RWPE2 (cell line): Measurements from ENCODE around the gene EIF1.
"Not testable (repeated sequence)": the region's sequence is repeated elsewhere in the genome, so short reads cannot be mapped to it uniquely, and the experiment has no call there.

Experiments
- ATAC-seq: fragments of 200-7000 bp; cut with Tn5 transposase; 3 replicates; pipeline ENCODE4 v1.9.1; 2021; ENCODE audit warnings: low read depth
- DNase-seq: peaks from one replicate; pipeline ENCODE4 v3.0.0-alpha.2; 2020; ENCODE audit warnings: low spot score
- H3K27ac ChIP-seq: fragments of 450-650 bp; 2 replicates; pipeline ENCODE4 v1.5.1; 2017; ENCODE audit warnings: mild to moderate bottlenecking; ENCODE audit not compliant: poor library complexity, severe bottlenecking
- H3K27me3 ChIP-seq: fragments of 250-450 bp; sonication (Bioruptor Pico); 2 replicates; pipeline ENCODE4 v1.5.1; 2021; ENCODE audit warnings: mild to moderate bottlenecking, moderate library complexity; ENCODE audit not compliant: insufficient read depth, poor library complexity, severe bottlenecking
- H3K36me3 ChIP-seq: fragments of 250-450 bp; sonication (Bioruptor Pico); 2 replicates; pipeline ENCODE4 v1.5.1; 2020; ENCODE audit warnings: low read depth, mild to moderate bottlenecking, moderate library complexity
- H3K4me1 ChIP-seq: fragments of 250-450 bp; sonication (Bioruptor Pico); 2 replicates; pipeline ENCODE4 v1.5.1; 2021; ENCODE audit warnings: mild to moderate bottlenecking, moderate library complexity; ENCODE audit not compliant: insufficient read depth, poor library complexity, severe bottlenecking
- H3K4me3 ChIP-seq: fragments of 250-450 bp; sonication (Bioruptor Pico); 2 replicates; pipeline ENCODE4 v1.5.1; 2021; ENCODE audit warnings: mild to moderate bottlenecking, moderate library complexity; ENCODE audit not compliant: severe bottlenecking
- H3K9me3 ChIP-seq: fragments of 250-450 bp; sonication (Bioruptor Pico); 2 replicates; pipeline ENCODE4 v1.5.1; 2021; ENCODE audit warnings: mild to moderate bottlenecking, moderate library complexity; ENCODE audit not compliant: severe bottlenecking
- TF ChIP-seq, protein P1 (sequence below): fragments of 450-650 bp; IDR thresholded peaks from one replicate; pipeline ENCODE4 v1.5.1; 2017; ENCODE audit warnings: mild to moderate bottlenecking, moderate library complexity; ENCODE audit not compliant: poor library complexity, severe bottlenecking

The EIF1 gene

DNA sequence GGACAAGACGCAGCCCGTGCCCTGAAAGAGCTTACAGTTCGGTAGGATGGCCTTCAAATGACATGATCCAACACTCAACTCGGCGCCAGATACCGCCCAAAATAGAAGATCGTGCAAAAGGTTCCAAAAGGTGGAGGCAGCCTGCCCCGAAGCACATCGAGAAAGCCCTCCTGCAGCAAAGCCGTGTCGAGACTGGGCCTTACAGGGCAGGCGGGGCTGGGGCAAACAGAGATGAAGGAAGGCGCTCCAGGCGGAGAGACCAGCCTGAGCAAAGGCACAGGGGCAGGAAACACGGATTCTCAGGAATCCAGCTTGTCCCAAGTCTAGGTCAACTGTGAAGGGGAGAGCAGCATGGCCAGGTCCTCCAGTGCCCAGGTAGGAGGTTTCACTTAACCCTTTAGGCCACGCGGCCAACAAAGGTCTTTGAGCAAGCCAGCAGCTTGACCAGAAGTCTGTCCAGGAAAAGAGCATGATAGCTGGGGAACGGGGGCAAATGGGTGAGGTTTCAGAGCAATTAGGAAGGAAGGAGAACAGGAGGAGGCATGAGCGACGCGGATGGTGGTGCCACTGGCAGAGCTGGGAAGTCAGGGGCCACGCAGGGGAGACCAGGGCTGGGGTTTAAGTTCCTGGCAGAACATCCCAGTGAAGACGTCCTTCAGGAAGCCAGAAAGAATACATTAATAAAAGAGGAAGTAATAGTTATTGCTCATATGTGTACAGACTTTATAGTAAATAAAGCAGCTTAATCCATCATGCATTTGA lies 21.2 kb upstream of the EIF1 start:
- TF ChIP-seq, protein P1, sequence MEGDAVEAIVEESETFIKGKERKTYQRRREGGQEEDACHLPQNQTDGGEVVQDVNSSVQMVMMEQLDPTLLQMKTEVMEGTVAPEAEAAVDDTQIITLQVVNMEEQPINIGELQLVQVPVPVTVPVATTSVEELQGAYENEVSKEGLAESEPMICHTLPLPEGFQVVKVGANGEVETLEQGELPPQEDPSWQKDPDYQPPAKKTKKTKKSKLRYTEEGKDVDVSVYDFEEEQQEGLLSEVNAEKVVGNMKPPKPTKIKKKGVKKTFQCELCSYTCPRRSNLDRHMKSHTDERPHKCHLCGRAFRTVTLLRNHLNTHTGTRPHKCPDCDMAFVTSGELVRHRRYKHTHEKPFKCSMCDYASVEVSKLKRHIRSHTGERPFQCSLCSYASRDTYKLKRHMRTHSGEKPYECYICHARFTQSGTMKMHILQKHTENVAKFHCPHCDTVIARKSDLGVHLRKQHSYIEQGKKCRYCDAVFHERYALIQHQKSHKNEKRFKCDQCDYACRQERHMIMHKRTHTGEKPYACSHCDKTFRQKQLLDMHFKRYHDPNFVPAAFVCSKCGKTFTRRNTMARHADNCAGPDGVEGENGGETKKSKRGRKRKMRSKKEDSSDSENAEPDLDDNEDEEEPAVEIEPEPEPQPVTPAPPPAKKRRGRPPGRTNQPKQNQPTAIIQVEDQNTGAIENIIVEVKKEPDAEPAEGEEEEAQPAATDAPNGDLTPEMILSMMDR: peak; percentile 64
- H3K4me1 ChIP-seq: peaks cover 11% of the 10 kb centered on the region
- H3K9me3 ChIP-seq: no peaks in the 10 kb centered on the region
- H3K27ac ChIP-seq: no peak overlapping the region
- H3K4me3 ChIP-seq: no peak overlapping the region
- no peak for DNase-seq
- no peaks in the 10 kb centered on the region for H3K27me3 ChIP-seq
- no peaks in the 10 kb centered on the region for H3K36me3 ChIP-seq
- no peak for ATAC-seq

DNA sequence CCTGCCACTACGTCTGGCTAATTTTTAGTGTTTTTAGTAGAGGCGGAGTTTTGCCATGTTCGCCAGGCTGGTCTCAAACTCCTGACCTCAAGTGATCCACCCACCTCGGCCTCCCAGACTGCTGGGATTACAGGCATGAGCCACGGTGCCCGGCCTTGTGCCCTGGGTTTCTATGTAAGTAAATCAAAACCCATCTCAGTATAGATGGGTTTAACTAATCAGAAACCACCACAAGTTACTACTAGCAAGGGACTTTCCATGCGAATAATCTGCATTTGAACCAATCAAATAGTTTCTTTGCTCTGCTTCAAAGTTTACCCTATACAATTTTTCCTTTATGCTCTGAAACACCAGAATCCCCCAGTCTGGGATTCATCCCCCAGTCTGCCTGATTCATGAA lies 16.5 kb upstream of the EIF1 start:
- Histone ChIP-seq H3K27ac (no peak overlapping the region), H3K4me3 (no peak overlapping the region), H3K27me3 (no peaks in the 10 kb centered on the region), H3K36me3 (no peaks in the 10 kb centered on the region), H3K4me1 (no peaks in the 10 kb centered on the region), H3K9me3 (no peaks in the 10 kb centered on the region)
- ATAC-seq (no peak), DNase-seq (no peak)
- TF ChIP-seq, protein P1: no peak

DNA sequence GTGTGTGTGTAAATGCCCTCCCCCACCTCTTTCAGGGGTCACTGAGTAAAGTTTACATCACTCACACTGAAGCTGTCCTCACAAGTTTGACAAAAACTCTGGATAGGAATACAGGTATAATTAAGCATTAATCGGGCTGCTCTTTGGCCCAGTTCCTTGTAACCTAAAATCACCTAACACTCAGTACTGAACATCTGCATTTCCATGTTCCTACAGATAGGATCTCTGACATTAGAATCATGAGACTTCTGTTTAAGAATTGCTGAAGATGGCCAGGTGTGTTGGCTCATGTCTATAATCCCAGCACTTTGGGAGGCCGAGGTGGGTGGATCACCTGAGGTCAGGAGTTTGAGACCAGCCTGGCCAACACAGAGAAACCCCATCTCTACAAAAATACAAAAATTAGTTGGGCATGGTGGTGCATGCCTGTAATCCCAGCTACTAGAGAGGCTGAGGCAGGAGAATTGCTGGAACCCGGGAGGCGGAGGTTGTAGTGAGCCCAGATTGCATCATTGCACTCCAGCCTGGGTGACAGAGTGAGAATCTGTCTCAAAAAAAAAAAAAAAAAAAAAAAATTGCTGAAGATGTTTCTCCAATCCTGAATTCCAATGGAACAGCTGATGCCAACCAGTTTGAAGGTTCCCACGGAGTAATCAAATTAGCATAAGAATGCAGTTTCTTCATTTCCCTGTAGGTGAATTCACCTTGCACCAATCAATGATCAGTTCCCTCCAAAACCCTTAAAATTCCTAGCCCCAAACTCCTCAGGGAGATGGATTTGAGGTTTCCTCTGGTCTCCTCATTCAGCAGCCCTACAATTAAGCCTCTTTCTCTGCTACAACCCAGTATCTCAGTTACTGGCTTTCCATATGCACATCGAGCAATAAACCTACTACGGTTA lies 13.3 kb upstream of the EIF1 start:
- not testable (repeated sequence) for H3K9me3 ChIP-seq, DNase-seq, H3K27ac ChIP-seq, H3K4me3 ChIP-seq, H3K27me3 ChIP-seq, ATAC-seq, H3K36me3 ChIP-seq
- peaks cover 12% of the 10 kb centered on the region for H3K4me1 ChIP-seq

DNA sequence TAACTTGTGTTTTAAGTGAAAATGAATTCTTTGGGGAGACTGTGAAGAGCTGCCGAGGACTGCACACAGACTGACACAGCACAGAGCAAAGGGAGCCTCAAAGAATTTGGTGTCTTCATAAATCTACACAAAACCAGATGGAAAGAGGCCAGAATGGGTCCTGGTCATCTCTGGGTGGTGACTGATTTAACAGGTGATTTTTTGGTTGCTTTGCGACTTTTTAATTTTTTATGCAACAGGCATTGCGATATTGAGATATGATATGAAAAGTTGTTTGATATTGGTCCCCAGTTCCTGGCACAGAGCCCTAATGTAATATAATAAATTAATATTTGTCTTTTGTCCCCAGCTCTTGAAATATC lies 12.6 kb upstream of the EIF1 start:
- no peak for DNase-seq
- Histone ChIP-seq H3K27ac (no peak overlapping the region), H3K4me1 (peaks cover 12% of the 10 kb centered on the region), H3K36me3 (no peaks in the 10 kb centered on the region), H3K27me3 (no peaks in the 10 kb centered on the region), H3K9me3 (no peaks in the 10 kb centered on the region), H3K4me3 (no peak overlapping the region)
- TF ChIP-seq, protein P1: no peak
- no peak for ATAC-seq

DNA sequence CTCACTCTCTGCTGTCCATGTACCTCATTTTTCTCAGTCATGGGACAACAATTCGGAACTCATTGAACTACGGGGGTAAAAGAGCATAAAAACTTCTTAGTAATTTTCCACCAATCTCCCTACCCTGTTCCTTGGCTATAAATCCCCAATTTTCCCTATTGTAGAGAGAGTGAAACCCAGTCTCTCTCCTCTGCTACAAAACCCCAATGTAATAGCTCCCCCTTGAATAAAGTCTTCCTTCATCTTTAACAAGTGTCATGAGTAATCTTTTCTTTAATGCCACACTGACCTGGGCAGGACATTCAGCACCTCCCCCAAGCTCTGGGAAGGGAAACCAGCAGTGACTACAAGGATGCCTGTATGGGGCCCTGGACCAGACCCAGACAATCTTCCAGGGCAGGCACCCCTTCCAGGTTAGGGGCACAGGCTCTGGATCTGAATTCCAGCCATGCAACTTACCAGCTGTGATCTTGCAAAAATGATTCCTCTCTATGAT lies 10.2 kb upstream of the EIF1 start:
- ATAC-seq: peak; percentile 58
- Histone ChIP-seq H3K4me1 (peaks cover 12% of the 10 kb centered on the region), H3K27ac (peak overlapping the region; percentile 60), H3K36me3 (no peaks in the 10 kb centered on the region), H3K9me3 (no peaks in the 10 kb centered on the region), H3K27me3 (no peaks in the 10 kb centered on the region), H3K4me3 (peak overlapping the region; percentile 4)
- TF ChIP-seq, protein P1: no peak
- no peak for DNase-seq
